GM21576 (cell line): ENCODE results near the gene CD72.

Experiments
- ATAC-seq: cut with Tn5 transposase; IDR thresholded peaks from one replicate; pipeline ENCODE4 v1.9.1; 2021; ENCODE audit warnings: mild to moderate bottlenecking, moderate library complexity; ENCODE audit not compliant: unreplicated experiment

Gene CD72

DNA sequence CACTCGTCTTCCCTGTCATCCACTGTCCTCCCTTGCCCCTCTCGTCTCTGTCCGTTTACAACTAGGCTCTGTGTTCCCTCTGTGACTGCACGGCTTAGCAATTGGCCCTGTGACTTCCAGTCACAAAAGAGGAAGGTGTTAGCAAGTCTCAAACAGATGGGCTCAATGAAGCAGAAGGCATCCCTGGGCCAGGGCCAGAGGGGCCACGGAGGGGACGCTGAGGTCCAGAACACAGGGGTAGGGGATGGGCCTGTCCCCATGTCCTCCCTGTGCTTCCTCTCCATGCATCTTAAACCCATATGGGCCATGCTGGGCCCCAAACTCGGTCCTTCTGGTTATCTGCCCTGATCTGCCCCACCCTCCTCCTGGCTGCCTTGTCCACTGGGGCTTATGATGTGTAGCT lies at the start of gene CD72:
Gene CD72, minus strand, starts transcription at position 89 of the 403 bp plus-strand sequence. CDS start 110 bp downstream, outside the sequence.
- ATAC-seq, result no peak

DNA sequence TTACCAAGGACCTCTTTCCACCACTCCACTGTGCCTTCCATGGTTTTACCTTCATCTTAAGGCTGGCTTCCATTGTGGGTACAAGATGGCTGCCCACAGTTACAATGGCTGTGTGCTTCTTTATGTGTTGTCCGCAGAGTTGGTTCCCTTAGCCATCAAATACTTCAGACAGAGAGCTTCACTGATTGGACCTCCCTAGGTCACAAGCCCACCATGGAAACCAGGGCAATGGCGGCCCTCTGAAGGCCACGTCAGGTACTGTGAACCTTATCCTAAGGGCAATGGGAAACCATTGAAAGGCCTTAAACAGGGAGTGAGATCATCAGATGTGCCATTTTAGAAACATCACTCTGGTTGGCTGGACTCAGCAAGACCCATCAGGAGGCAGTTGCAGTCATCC lies 49.7 kb upstream of the CD72 start:
- ATAC-seq, result no peak

- no peak for ATAC-seq
These were observed 48.3 kb upstream of the CD72 start for GRCh38 chr9:35666549-35666948.

DNA sequence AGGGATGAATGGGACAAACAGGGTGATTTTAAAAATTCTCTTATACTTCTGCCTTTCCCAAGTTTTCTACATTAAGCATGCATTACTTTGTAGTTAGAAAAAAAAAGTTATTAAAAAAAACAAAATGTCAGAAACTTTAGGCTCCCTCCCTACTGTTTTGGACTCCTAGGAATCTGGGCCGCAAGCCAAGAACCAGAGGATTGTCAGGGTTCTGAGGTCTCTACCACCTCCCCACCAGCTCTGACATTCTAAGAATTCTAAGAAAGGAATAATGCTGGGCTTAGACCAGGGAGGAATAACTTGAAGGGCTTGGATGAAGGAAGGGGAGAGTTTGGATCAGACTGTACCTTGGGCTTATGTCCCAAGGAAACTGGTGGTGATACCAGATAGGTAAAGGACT lies 47.8 kb upstream of the CD72 start:
- no peak for ATAC-seq

DNA sequence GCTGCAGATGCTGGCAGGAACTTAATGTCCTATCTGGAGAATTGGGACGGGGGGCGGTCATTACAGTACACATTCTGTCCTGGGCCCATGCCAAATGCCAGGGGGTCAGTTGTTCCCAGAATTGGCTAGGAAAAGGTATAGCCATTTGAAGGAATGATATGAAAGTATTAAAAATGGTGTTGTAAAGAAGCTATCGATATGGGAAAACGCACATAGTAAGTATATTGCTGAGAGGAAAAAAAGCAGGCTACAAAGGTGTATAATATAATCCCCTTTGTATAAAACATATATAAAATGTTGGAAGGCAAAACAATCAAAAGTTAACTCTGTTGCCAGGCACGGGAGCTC lies 47.2 kb upstream of the CD72 start:
- no peak for ATAC-seq

- peak; percentile 75 for ATAC-seq
These were observed 46.6 kb upstream of the CD72 start, which contains the start of gene ARHGEF39 for GRCh38 chr9:35664531-35665470. ARHGEF39 (minus strand) TSS chr9:35665195; CDS start chr9:35665169, 26 bp downstream.

GRCh38 chr9:35662437-35662836 lies 44.2 kb upstream of the CD72 start:
- no peak for ATAC-seq

GRCh38 chr9:35661756-35662350 lies 43.6 kb upstream of the CD72 start:
- no peak for ATAC-seq

- no peak for ATAC-seq
These were observed 42.8 kb upstream of the CD72 start for GRCh38 chr9:35660966-35661415.

DNA sequence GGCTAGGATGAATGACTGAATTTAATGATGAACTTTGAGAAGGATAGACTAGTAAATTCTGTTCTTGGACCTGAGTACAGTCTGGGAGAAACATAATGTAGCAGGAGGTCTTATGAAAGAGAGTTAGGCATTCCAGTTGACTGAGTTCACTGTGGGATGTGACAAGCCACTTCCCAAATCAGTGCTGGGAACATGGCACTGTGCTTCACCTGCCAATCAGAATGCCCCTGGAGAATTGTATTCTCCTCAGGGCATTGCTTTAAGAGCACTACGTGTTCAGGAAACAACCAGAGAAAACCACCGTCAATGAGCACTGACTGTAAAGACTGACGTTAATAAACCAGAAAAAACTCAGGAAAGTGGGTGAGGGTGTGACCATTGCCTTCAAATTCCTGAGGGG lies 41.1 kb upstream of the CD72 start:
- no peak for ATAC-seq

- no peak for ATAC-seq
These were observed 40.7 kb upstream of the CD72 start for GRCh38 chr9:35658968-35659220.

DNA sequence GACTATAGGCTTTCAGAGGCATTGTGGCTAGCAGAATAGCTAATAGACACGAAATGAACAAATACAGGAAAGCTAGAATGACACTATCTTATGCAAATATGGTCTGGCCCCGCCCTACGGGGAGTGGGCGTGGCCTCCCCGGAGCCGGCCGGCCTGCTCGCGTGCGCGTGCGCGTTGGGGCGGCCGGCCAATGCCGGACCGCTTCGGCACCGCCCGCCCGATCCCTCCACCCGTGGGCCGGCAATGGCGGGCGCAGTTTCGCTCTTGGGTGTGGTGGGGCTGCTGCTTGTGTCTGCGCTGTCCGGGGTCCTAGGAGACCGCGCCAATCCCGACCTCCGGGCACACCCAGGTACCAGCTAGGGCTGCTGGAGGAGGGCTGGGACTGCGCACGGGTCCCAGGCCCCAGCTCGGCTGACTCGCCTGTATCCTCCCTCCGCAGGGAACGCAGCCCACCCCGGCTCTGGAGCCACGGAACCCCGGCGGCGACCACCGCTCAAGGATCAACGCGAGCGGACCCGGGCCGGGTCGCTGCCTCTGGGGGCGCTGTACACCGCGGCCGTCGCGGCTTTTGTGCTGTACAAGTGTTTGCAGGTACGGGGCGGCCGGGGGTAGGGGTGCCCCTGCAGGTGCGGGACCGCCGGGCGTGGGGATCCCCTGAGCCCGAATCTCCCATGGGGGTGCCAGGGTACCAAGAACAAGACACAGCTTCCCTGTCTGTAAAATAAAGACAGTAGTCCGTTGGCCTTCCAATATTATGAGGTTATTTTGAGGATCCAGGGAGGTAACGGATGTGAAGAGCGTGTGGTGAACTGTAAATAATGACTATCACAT lies 40.1 kb upstream of the CD72 start, which contains the start of gene CCDC107:
Gene CCDC107, plus strand, starts transcription at position 156 of the 831 bp plus-strand sequence. Its CDS starts 88 bp downstream, at position 244.
- ATAC-seq, result peak; percentile 48

DNA sequence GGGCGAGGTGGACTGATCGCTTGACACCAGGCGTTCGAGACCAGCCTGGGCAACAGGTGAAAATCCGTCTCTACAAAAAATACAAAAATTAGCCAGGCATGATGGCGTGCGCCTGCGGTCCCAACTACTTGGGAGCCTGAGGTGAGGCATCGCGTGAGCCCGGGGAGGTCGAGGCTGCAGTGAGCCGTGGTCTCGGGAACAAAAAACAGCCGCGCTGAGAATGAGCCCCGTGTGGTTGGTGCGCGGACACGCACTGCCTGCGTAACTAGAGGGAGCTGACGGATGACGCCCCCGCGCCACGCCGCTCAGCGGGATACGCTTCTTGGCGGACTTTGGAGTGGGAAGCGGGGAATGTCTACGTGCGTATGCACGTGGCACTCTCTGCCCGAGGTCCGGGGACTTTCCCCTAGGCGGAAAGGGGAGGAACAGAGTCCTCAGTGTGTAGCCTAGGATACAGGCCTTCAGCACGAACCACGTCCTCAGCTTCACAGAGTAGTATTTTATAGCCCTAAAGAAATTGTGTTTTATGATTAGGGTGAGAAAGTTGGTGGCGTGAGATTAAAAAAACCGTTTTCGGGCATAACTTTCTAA lies 39.4 kb upstream of the CD72 start, which contains the start of gene RMRP:
Gene RMRP, minus strand, starts transcription at position 474 of the 591 bp plus-strand sequence.
- ATAC-seq, result peak; percentile 85

- no peak for ATAC-seq
These were observed 38.8 kb upstream of the CD72 start for GRCh38 chr9:35656831-35657545.

DNA sequence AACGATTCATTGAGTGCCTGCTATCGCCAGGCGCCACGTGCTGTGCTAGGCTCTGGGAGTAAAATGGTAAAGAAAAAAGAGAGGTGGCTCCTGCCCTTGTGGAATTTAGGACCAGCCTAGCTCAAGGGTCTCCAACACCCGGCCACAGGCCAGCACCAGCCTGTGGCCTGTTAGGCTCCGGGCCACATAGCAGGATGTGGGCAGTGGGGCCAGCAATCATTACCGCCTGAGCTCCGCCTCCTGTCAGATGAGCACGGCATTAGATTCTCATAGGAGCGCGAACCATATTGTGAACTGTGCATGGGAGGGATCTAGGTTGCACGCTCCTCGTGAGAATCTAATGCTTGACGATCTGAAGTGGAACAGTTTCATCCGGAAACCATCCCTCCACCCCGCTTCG lies 38.1 kb upstream of the CD72 start:
- no peak for ATAC-seq

DNA sequence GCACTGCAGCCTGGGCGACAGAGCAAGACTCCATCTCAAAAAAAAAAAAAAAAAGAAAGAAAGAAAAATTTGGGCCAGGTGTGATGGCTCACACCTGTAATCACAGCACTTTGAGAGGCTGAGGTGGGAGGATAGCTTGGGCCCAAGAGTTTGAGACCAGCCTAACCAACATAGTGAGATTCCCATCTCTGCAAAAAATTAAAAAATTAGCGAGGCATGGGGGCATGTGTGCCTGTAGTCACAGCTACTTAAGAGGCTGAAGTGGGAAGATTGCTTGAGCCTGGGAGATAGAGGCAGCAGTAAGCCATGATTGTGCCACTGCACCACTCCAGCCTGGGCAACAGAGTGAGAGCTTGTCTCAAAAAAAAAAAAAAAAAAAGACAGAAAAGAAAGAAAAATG lies 35.4 kb upstream of the CD72 start:
- no peak for ATAC-seq

- no peak for ATAC-seq
These were observed 34.6 kb upstream of the CD72 start for GRCh38 chr9:35652829-35653209.

GRCh38 chr9:35651956-35652828 lies 34.0 kb upstream of the CD72 start:
- no peak for ATAC-seq
